GM19463 (cell line): ENCODE measurements around the gene EYS.
"Not testable (repeated sequence)": the region's sequence is repeated elsewhere in the genome, so short reads cannot be mapped to it uniquely, and the experiment has no call there.

Source experiments
- ATAC-seq: cut with Tn5 transposase; IDR thresholded peaks from one replicate; pipeline ENCODE4 v1.9.1; 2021; ENCODE audit warnings: mild to moderate bottlenecking, moderate library complexity; ENCODE audit not compliant: unreplicated experiment

EYS gene

DNA sequence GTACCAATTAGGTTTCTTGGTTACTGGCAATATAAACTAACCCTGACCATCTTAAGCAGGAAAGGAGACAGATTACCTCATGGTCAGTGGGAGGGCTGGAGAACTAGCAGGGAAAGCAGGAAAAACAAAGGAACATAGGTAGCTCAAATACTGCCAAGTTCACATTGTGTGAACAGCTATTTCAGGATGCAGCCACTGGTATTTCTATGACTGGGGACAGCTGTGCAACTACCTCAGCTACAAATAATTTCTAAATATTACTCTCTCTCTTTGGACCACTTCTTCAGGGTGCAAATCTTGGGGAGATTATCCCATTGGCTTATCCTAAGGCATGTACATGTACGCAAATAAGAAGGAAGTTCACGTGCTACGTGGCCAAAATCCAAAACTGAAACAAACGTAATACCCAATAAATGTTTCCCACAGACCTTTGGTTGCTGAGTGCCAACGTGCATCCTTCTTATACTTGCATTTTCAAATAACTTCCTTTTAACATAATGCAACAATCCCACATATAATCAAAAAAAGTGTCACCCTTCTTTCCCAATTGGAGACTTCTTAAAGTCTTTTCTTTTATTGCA is 1890.5 kb downstream of the EYS start:
- ATAC-seq, result no peak

DNA sequence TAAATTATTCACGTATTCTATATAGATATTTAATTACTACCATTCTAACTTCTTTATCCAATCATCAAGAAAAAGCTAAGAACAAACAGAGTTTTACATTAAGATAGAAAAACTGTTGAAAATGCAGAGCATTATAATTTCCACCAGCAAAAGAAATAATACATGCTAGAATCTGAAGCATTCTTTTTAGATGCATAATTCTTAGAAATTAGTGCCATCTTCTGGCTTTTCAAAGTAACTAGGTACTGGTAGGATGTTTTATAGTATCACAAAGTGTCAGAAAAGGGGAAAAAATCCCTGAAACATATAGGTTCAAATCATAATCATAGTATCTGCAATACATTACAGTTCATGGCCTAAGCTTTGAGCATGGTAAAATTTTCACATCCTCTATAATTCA is 1892.6 kb downstream of the EYS start:
- ATAC-seq, result no peak

GRCh38 chr6:63813566-63814120 is 1893.4 kb downstream of the EYS start:
- no peak for ATAC-seq

- no peak for ATAC-seq
These were observed 1898.5 kb downstream of the EYS start for GRCh38 chr6:63808576-63808975.

- no peak for ATAC-seq
These were observed 1900.0 kb downstream of the EYS start for GRCh38 chr6:63807056-63807455.

- no peak for ATAC-seq
These were observed 1900.5 kb downstream of the EYS start for GRCh38 chr6:63806573-63806913.

GRCh38 chr6:63805808-63806572 is 1901.0 kb downstream of the EYS start:
- ATAC-seq, result no peak

GRCh38 chr6:63805345-63805744 is 1901.7 kb downstream of the EYS start:
- ATAC-seq, result no peak

- ATAC-seq, result no peak
These were observed 1902.6 kb downstream of the EYS start for GRCh38 chr6:63804381-63804956.

GRCh38 chr6:63803371-63803770 is 1903.7 kb downstream of the EYS start:
- no peak for ATAC-seq

GRCh38 chr6:63802606-63803206 is 1904.3 kb downstream of the EYS start:
- ATAC-seq, result no peak

DNA sequence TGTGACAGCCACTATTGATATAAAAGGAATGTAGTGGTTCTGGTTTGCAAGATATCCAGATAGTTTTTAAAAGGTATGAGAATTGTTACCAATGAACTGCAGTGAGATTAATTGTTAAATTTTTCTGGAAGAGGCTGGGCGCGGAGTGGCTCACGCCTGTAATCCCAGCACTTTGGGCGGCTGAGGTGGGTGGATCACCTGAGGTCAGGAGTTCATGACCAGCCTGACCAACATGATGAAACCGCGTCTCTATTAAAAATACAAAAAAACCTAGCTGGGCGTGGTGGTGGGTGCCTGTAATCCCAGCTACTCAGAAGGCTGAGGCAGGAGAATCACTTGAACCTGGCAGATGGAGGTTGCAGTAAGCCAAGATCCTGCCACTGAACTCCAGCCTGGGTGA is 1906.6 kb downstream of the EYS start:
- ATAC-seq, result not testable (repeated sequence)

DNA sequence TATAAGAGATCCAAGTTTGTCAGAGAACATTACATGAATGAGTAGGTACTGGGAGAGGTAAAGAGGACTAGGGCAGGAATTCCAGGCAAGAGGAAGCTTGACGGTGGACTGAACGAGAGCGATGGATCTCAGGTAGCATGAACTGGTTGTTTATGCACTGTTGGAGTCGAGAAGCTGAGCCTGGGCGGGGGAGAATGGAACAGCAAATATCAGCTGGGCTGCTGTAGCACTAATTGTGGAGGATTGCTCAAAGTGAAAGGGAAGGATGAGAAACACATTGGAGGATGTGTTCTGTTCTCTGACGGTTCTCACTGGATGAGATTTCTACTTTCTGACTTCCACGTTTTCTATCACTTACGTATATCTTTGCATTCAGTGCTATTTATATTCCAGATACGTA is 1907.2 kb downstream of the EYS start:
- no peak for ATAC-seq

DNA sequence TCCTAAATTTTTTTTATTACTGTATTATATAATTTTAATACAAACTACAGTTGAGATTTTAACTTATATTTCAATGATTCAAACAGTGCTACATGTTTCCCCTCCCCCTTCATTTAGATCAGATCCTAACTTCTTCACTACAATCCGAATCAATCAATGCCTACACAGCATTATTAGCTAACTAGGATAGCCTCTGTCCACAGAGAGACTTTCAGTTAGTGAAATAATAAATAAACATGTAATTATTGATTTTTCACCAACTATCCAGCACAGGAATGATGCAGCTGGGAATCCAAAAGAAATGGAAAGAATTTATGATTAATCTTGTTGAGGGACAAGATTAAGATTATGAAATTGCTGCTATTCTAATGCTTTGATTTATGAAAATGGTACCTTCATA is 1907.7 kb downstream of the EYS start:
- no peak for ATAC-seq

GRCh38 chr6:63798378-63798777 is 1908.6 kb downstream of the EYS start:
- ATAC-seq, result no peak

GRCh38 chr6:63797721-63798120 is 1909.3 kb downstream of the EYS start:
- no peak for ATAC-seq

DNA sequence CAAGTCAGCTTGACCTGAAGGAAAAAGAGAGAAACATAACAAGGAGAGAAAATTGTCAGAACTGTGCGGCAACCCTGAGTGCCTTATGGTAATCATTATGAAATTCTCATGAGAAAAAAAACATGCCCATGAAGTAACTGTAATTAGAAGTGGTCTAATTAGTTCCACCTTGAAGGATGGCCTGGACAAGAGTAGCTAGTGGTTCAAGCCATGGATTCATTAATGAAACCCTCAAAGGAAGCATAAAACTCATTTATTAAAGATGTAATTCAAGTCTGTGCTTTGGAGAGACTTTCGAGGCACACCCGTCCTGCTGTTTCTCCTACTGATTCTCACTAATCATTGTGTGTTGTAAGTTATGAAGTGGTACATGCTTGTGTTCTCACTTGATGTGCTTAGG is 1911.2 kb downstream of the EYS start:
- ATAC-seq, result no peak

- ATAC-seq, result no peak
These were observed 1912.0 kb downstream of the EYS start for GRCh38 chr6:63795006-63795405.

DNA sequence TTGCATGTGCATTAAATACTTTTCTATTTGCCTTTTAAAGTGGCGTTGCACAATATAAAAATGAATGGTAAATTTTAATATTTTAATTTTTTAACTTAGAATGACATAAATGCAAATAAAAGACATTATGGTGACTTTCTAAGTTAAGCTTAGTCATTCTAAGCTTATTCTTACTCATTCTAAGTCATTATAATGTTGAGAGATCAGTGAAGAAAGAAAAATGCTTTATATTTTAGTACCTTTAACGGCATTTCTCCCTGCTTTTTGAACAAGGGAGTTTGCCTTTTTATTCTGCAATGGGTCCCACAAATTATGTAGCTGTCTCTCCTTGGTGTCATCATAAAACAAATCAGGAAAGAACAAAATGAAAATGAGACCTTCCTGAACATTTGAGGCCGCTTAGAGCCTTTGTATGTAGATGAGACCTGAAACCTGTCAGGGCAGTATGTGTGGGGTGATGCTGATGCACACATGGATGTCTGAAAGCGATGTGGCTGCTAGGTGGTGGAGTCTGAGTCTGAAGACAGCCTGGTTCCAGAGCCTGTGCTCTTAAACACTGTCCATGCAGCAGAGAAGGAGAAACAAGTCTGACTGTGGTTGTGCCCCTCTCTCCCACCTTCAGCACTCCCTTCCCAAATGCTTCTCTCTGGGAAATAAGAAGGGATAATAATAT is 1913.4 kb downstream of the EYS start:
- ATAC-seq, result no peak

DNA sequence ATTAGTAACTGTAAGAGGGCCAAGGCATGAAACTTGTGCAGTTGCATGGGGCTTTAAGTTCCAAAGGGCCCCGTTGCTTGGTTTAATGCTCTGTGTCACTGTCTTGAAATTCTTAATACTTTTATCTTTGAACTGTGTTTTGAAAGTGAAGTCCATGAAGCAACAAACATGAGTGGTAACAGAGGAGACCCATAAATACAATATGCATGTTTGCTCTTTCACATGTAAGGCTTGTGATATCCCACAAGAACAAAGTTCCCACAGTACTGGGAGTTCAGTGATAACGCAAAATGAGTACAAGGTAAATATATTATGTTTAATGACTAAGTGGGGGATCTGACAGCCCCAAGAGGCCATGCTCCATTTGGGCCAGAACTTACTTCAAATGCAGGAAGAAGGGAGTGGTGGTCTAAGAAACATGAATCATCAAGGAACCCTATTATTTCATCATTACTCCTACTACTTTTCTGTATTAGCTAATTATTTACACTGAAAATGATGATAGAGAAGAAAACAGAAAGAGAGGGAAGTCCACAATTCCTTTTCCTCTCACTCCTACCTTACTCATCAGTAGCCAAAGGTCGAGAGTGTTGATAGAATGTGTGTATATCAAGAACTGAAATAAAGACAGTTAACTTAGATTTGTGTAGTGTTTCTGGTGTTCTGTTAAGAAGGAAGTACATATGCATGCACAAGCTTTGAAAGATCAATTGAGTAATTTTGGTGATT is 1914.1 kb downstream of the EYS start:
- ATAC-seq, result no peak

DNA sequence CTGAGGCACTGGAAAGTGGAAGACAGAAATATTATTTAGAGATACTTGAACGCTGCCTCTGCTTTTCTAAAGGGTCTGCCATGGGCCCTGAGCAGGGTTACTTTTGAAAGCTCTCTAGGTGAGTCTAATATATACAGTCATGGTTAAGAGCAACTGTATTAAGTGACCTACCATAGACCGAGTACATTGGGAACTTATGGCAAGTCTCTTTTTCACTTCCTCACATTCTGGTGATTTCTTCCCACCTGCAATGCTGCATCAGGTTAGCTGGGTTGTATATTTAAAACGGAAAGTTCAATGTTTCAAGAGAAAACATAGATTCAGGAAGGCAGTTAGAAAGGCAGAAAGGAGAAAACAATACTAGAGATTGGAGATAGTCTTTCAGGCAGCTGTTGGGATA is 1916.7 kb downstream of the EYS start:
- ATAC-seq, result peak; percentile 49
